GM19238 (cell line): Measurements from ENCODE around the gene ANKRD29.
A peak's percentile ranks its signal among the peaks of the same experiment; 100 is the strongest.
"Not testable (repeated sequence)": the region's sequence is repeated elsewhere in the genome, so short reads cannot be mapped to it uniquely, and the experiment has no call there.

Experiments used
- DNase-seq: peaks from one replicate; pipeline ENCODE4 v3.0.0; 2011; ENCODE audit warnings: low spot score; ENCODE audit not compliant: insufficient read length

Gene ANKRD29

GRCh38 chr18:23616258-23616657 lies 46.5 kb downstream of the ANKRD29 start:
- no peak for DNase-seq

DNA sequence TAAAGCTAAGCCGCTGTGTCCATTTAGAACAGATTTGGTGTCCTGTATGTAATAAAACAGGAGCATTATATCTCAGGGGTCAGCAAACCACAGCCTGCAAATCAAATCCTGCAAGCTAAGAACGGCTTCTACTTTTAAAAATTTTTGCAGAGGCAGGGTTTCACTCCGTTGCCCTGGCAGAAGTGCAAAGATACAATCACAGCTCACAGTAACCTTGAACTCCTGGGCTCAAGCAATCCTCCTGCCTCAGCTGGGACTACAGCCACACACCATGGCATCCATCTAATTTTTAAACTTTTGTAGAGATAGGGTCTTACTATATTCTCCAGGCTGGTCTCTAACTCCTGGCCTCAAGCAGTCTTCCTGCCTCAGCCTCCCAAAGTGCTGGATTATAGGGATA lies 47.8 kb downstream of the ANKRD29 start:
- no peak for DNase-seq

DNA sequence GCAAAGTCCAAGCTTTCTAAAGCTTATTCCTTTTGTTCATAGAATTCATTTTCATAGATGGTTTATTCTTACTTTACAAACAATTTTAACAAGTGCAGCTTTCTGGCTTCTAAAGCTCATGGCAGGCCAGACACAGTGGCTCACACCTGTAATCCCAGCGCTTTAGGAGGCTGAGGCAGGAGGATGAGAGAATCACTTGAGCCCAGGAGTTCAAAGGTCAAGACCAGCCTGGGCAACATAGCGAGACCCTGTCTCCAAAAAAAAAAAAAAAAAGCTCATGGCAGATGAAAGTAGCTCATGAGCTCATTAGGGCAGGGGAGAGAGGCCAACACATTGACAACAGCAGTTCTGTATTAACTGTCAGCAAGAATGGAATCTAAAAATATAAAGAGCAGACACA lies 48.3 kb downstream of the ANKRD29 start:
- DNase-seq = no peak

- DNase-seq = not testable (repeated sequence)
These were observed 49.6 kb downstream of the ANKRD29 start for GRCh38 chr18:23613091-23613475.

GRCh38 chr18:23612434-23613090 lies 50.1 kb downstream of the ANKRD29 start:
- no peak for DNase-seq

DNA sequence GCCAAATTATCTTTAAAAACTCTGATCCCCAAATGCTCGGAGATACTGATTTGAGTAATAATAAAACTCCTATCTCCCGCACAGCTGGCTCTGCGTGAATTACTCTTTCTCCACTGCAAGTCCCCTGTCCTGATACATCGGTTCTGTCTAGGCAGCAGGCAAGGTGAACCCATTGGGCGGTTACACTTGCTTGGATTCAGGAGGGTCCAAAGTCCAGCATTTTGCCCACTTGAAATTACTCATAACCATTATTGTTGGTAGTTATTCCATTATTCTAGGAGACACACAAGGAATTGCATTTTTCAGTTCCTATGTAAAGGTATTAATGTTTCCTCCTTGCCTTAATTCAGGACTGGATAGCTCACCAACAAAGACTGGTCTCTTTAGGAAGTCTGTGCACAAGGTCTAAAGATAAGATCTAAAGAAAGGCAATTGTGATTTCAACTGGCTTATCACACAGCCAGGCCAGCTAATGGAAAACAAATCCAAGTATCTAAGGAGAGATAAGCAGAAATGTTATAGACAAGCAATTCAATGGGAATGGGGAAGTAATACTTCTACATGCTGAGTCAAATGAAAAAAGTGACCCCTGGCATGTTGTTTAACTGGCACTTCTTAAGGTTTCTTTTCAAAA lies 53.2 kb downstream of the ANKRD29 start:
- DNase-seq = no peak

GRCh38 chr18:23608211-23608610 lies 54.5 kb downstream of the ANKRD29 start:
- no peak for DNase-seq

DNA sequence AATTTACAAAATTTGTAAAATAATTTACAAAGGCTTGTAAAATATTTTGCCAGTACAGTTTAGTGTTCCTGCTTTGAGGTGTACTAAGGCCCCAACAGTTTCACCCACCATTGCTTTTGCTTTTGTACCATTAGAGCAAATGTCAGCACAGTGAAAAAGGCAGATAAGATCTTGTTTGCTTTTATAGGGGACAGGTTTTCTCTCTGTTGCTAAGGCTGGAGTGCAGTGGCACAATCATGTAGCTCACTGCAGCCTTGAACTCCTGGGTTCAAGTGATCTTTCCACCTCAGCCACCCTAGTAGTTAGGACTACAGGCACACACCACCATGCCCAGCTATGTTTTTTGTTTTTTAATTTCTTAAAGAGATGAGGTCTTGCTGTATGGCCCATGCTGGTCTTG lies 56.8 kb downstream of the ANKRD29 start:
- no peak for DNase-seq

DNA sequence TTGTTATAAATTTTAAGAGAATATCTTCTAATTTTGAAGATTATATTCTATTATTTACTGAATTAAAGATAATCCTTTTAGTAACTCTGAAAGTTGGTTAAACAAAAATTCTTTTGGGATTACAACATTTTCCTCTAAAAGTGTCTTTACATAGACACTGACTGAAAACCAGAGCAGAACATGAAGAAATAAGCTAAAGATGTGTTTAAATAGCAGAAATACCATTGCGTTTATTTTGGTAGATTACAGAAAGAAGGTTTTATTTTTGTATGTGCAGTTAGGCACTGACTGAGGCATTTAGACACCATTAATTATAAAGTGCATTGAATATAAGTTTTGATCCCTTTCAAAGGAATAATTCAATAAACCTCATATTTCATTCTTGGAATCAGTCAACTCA lies 62.9 kb downstream of the ANKRD29 start:
- DNase-seq = no peak

- DNase-seq = no peak
These were observed 66.5 kb downstream of the ANKRD29 start for GRCh38 chr18:23596183-23596582.

- no peak for DNase-seq
These were observed 67.1 kb downstream of the ANKRD29 start for GRCh38 chr18:23595591-23595990.

- no peak for DNase-seq
These were observed 69.0 kb downstream of the ANKRD29 start for GRCh38 chr18:23593720-23594119.

GRCh38 chr18:23592911-23593310 lies 69.8 kb downstream of the ANKRD29 start:
- DNase-seq = no peak

DNA sequence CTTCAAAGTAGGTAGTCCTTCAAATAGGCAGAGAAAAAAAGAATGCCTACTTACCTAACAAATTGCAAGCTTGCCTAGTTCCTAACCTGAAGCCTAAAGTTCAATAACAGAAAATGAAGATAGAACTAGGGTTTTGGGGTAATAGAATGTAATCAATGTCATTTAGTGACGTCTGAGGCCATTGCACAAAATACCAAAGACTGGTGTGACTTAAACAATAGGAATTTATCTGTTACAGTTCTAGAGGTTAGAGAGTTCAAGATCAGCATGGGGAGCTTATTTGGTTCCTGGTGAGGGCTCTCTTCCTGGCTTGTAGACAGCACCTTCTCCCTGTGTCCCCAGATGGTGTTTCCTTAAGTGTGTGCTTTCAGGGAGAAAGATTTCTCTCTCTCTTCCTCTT lies 71.7 kb downstream of the ANKRD29 start:
- DNase-seq = no peak

- no peak for DNase-seq
These were observed 73.7 kb downstream of the ANKRD29 start for GRCh38 chr18:23588836-23589560.

- DNase-seq = no peak
These were observed 75.5 kb downstream of the ANKRD29 start for GRCh38 chr18:23587220-23587642.

DNA sequence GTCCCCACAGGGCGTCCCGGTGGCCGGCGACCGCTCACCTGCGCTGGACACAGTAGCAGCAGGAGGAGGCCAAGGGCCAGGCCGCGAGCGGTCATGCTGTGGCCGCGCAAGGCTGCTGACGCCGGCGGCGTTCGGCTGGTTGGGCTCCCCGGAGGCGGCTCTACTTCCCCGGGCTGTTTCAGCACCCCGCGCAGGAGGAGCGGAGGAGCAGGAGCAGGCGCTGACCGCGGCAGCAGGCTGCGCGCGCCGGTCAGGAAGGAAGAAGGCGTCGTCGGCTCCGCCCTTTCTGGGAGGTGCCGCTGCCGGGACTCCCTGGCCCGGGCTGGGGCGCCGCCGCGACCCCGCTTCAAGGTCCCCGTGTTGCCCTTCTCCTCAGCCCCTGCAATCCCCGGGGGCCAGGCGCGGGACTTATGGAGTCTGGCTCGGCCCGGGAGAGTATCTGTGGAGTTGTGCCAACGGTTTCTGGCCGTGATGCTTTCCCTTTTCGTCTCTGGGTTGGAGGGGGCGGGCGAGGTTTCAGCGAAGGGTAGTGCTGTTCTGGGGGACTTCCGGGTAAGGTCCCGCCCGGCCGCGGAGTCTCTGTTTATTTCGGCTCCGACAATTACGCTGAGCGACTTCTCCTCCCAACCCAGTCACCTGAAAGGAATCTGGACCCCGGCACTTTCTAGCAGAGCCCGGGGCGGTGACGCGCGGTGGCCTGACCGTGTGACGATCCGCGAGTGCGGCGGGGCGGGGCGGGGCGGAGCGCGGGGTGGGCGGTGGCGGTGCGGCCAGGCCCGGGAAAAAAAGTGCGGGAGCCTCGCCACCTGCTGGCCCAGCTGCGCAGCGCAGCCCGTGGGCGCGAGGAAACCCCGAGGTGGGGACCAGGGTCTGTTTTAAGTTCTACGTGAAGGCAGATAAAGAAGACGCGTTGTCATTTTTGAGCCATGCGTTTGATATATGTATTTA lies 76.2 kb downstream of the ANKRD29 start, which contains the start of gene NPC1:
TSS of gene NPC1 (minus strand) at position 258 of the 948 bp plus-strand sequence. CDS start at position 95, 163 bp downstream.
- peak; percentile 90 for DNase-seq

DNA sequence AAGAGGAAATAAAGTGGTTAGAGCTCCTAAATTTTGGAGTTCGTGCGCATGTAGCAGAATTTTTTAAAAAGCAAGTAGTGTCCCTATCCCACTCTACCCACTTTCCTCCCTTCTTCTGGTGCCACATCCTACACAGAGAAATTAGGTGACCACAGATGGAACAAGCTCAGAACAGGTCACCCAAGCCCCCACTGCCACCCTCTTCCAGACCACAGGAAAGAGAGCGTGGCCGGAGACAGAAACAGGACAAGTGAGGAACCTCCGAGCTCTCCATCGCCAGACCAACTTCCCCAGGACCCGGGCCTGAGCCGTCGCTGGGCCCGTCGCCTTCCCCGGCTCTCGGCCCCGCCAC lies 76.8 kb downstream of the ANKRD29 start:
- DNase-seq = no peak

- no peak for DNase-seq
These were observed 77.5 kb downstream of the ANKRD29 start for GRCh38 chr18:23585007-23585871.
